ENCODE data around the gene TYMS. TPM values are rescaled to one million over a fixed set of nuclear protein-coding genes. Genes with fewer than 3 reads are reported as not detected.

Gene TYMS
- total and polyA plus RNA-seq, 2 donors from 2014 or later, result 6.0 to 10.2 TPM

GRCh38 chr18:677951-678381, 20.5 kb downstream of the TYMS start:
- FAIRE-seq (no peak), DNase-seq (no peak)
- Histone ChIP-seq H3K27ac (ENCODE audit: low read depth in 2 of 2, low read length in 2 of 2) (no peak overlapping the region), H3K4me3 (ENCODE audit: low read length in 3 of 3) (no peak overlapping the region), H3K36me3 (ENCODE audit: control insufficient read depth in 2 of 3, insufficient read depth in 3 of 3, low read length in 3 of 3) (peaks cover 10 to 58% (median 26%) of the 10 kb centered on the region in 3 donors), H3K9ac (ENCODE audit: low read length in 3 of 3) (no peak overlapping the region), H3K9me3 (ENCODE audit: control insufficient read depth in 2 of 3, insufficient read depth in 1 of 3, low read length in 3 of 3) (no peaks in the 10 kb centered on the region), H3K4me1 (ENCODE audit: control insufficient read depth in 2 of 3, insufficient read depth in 2 of 3, low read depth in 1 of 3, low read length in 3 of 3) (no peaks in the 10 kb centered on the region), H3K27me3 (ENCODE audit: control insufficient read depth, insufficient read depth, low read length) (no peaks in the 10 kb centered on the region)
- intact Hi-C loops (cut with DNase I), result no loop called here
- no peak for TF ChIP-seq CTCF (IDR thresholded peaks at IDR 0.05; ENCODE audit: borderline replicate concordance, extremely low read depth, insufficient read depth)

GRCh38 chr18:678482-679182, 21.2 kb downstream of the TYMS start:
- Histone ChIP-seq H3K27ac (ENCODE audit: low read depth in 2 of 2, low read length in 2 of 2) (no peak overlapping the region), H3K9me3 (ENCODE audit: control insufficient read depth in 2 of 3, insufficient read depth in 1 of 3, low read length in 3 of 3) (no peaks in the 10 kb centered on the region), H3K27me3 (ENCODE audit: control insufficient read depth, insufficient read depth, low read length) (no peaks in the 10 kb centered on the region), H3K4me1 (ENCODE audit: control insufficient read depth in 2 of 3, insufficient read depth in 2 of 3, low read depth in 1 of 3, low read length in 3 of 3) (no peaks in the 10 kb centered on the region), H3K36me3 (ENCODE audit: control insufficient read depth in 2 of 3, insufficient read depth in 3 of 3, low read length in 3 of 3) (peaks cover 8 to 56% (median 26%) of the 10 kb centered on the region in 3 donors), H3K4me3 (ENCODE audit: low read length in 3 of 3) (no peak overlapping the region), H3K9ac (ENCODE audit: low read length in 3 of 3) (no peak overlapping the region)
- FAIRE-seq (no peak), DNase-seq (no peak)
- intact Hi-C loops (cut with DNase I), result no loop called here
- no peak for TF ChIP-seq CTCF (IDR thresholded peaks at IDR 0.05; ENCODE audit: borderline replicate concordance, extremely low read depth, insufficient read depth)

GRCh38 chr18:679516-679915, 22.1 kb downstream of the TYMS start:
- no peak overlapping the region for H3K27ac ChIP-seq (ENCODE audit: low read depth in 2 of 2, low read length in 2 of 2)
- no peak overlapping the region for H3K9ac ChIP-seq (ENCODE audit: low read length in 3 of 3)
- intact Hi-C loops (cut with DNase I), result no loop called here
- H3K4me1 ChIP-seq (ENCODE audit: control insufficient read depth in 2 of 3, insufficient read depth in 2 of 3, low read depth in 1 of 3, low read length in 3 of 3), result no peaks in the 10 kb centered on the region
- peaks cover 8 to 54% (median 28%) of the 10 kb centered on the region in 3 donors for H3K36me3 ChIP-seq (ENCODE audit: control insufficient read depth in 2 of 3, insufficient read depth in 3 of 3, low read length in 3 of 3)
- no peaks in the 10 kb centered on the region for H3K9me3 ChIP-seq (ENCODE audit: control insufficient read depth in 2 of 3, insufficient read depth in 1 of 3, low read length in 3 of 3)
- no peak for TF ChIP-seq CTCF (IDR thresholded peaks at IDR 0.05; ENCODE audit: borderline replicate concordance, extremely low read depth, insufficient read depth)
- H3K4me3 ChIP-seq (ENCODE audit: low read length in 3 of 3), result no peak overlapping the region
- no peaks in the 10 kb centered on the region for H3K27me3 ChIP-seq (ENCODE audit: control insufficient read depth, insufficient read depth, low read length)
- DNase-seq, result no peak
- FAIRE-seq, result no peak

Data from kidney (tissue), 14 donors.